K562 (cell line): ENCODE results near the gene DPH7. TPM values are rescaled to one million over a fixed set of nuclear protein-coding genes. Genes with fewer than 3 reads are reported as not detected.
A peak's percentile ranks its signal among the peaks of the same experiment; 100 is the strongest.

Experiments used
- ARHGAP35 ChIP-seq: fragments of 450-650 bp; IDR thresholded peaks from 2 replicates; pipeline ENCODE4 v1.6.1; 2018; ENCODE audit not compliant: partially characterized antibody
- KLF16 ChIP-seq: IDR thresholded peaks from 2 replicates; pipeline ENCODE4 v1.6.1; 2016; ENCODE audit warnings: antibody characterized with exemption
- MEF2A ChIP-seq: IDR thresholded peaks from 2 replicates; pipeline ENCODE4 v1.6.1; 2011; ENCODE audit warnings: low read depth, mild to moderate bottlenecking, low read length, moderate library complexity; ENCODE audit not compliant: control insufficient read depth
- MEF2D ChIP-seq: conservative IDR thresholded peaks from 2 replicates; pipeline ENCODE4 v1.6.1; 2016; ENCODE audit warnings: low read depth, missing genetic modification characterization, missing compliant biosample characterization
- NCOA2 ChIP-seq, 2 experiments: fragments of 450-650 bp; IDR thresholded peaks; 2 replicates each; pipeline ENCODE4 v1.6.1; 2018; ENCODE audit warnings: mild to moderate bottlenecking in 2 of 2, moderate library complexity in 1 of 2; ENCODE audit not compliant: partially characterized antibody in 2 of 2
- NR2C2 ChIP-seq, 2 experiments: fragments of 200-800 bp in 1 of 2; sonication (Bioruptor generic) in 1 of 2; sonication (generic) in 1 of 2; formaldehyde crosslinking in 1 of 2; IDR thresholded peaks; 2 replicates each; pipeline versions ENCODE4 v1.6.1 to v1.8.0; 2016 to 2022; ENCODE audit warnings: mild to moderate bottlenecking in 1 of 2, missing compliant biosample characterization in 1 of 2, missing genetic modification characterization in 1 of 2, missing genetic modification reagents in 1 of 2
- PRPF4 ChIP-seq: fragments of 200-400 bp; formaldehyde crosslinking; IDR thresholded peaks from one replicate; pipeline ENCODE4 v1.6.1; 2017; ENCODE audit warnings: low read length, low read depth, mild to moderate bottlenecking; ENCODE audit not compliant: insufficient read depth, poor library complexity, severe bottlenecking
- RBM17 ChIP-seq: fragments of 200-400 bp; formaldehyde crosslinking; IDR thresholded peaks from 2 replicates; pipeline ENCODE4 v1.6.1; 2017; ENCODE audit warnings: low read depth, mild to moderate bottlenecking, low read length, borderline replicate concordance
- RBM22 ChIP-seq: fragments of 200-400 bp; formaldehyde crosslinking; IDR thresholded peaks from 2 replicates; pipeline ENCODE4 v1.6.1; 2018; ENCODE audit warnings: low read length, low read depth; ENCODE audit not compliant: poor library complexity, severe bottlenecking
- RCOR1 ChIP-seq, 2 experiments: IDR thresholded peaks; 2 replicates each; pipeline ENCODE4 v1.6.1; 2012; ENCODE audit warnings: low read depth in 2 of 2, low read length in 2 of 2, borderline replicate concordance in 1 of 2, improper control_type of control experiment in 1 of 2
- SREBF1 ChIP-seq: fragments of 150-350 bp; IDR thresholded peaks from 2 replicates; pipeline ENCODE4 v1.6.1; 2014; ENCODE audit warnings: antibody characterized with exemption, low read depth, low read length, borderline replicate concordance
- ZBTB33 ChIP-seq: sonication (generic); formaldehyde crosslinking; IDR thresholded peaks from 2 replicates; pipeline ENCODE4 v1.8.1; 2023; ENCODE audit warnings: mild to moderate bottlenecking, missing genetic modification reagents
- ZNF146 ChIP-seq: IDR thresholded peaks from one replicate; pipeline ENCODE4 v1.6.1; 2018; ENCODE audit warnings: missing compliant biosample characterization; ENCODE audit not compliant: unreplicated experiment
- ZNF384 ChIP-seq: IDR thresholded peaks from 2 replicates; pipeline ENCODE4 v1.6.1; 2012; ENCODE audit warnings: low read depth, low read length, improper control_type of control experiment
- polyA plus RNA-seq, 8 experiments: library from polyadenylated mRNA; depleted of rRNA in 4 of 8; stranded (reverse) in 5 of 8; unstranded in 3 of 8; fragments of >200 nt; fragmentation: Nextera tagmentation in 2 of 8; fragmentation: Illumina TruSeq in 1 of 8; extraction: Ambion mirVana in 2 of 8; extraction: Trizol in 1 of 8; gene quantifications; 2 replicates each; pipeline versions ENCODE4 v1.2.1 to v1.2.3, GENCODE V29; 2011 to 2014; ENCODE audit warnings: inconsistent platforms in 1 of 8, missing spikeins in 1 of 8
- total RNA-seq, 7 experiments: library from RNA; depleted of rRNA in 6 of 7; stranded (reverse); fragments of >200 nt in 6 of 7; fragmentation: Illumina TruSeq in 2 of 7; extraction: Trizol in 2 of 7; gene quantifications; 2 replicates each; pipeline versions ENCODE4 v1.2.1 to v1.2.3, GENCODE V29; 2011 to 2021; ENCODE audit warnings: low replicate concordance in 1 of 7
- TF ChIP-seq, protein P1 (sequence below): sonication (generic); formaldehyde crosslinking; IDR thresholded peaks from 2 replicates; pipeline ENCODE4 v1.9.0; 2022; ENCODE audit warnings: mild to moderate bottlenecking, missing genetic modification reagents
- TF ChIP-seq, protein P2 (sequence below): IDR thresholded peaks from 3 replicates; pipeline ENCODE4 v1.6.1; 2011; ENCODE audit warnings: borderline replicate concordance, mild to moderate bottlenecking, moderate library complexity; ENCODE audit not compliant: insufficient read length; ENCODE audit errors: extremely low read depth
- TF ChIP-seq, protein P3 (sequence below): fragments of 250-450 bp; sonication (Bioruptor Pico); IDR thresholded peaks from 2 replicates; pipeline ENCODE4 v1.8.0; 2022; ENCODE audit warnings: moderate library complexity, mild to moderate bottlenecking, inconsistent platforms

DPH7 gene
- total and polyA plus RNA-seq, 9 of the 15 experiments (the other 6 are each of a cell fraction or from before 2014, with no cell fraction given), result 13.9 to 68.6 (median 41.3) TPM

- TF ChIP-seq ZBTB33 (CRISPR knock-in tag) (peak; percentile 89), KLF16 (no peak), RCOR1 (IDR thresholded peaks at IDR 0.05; ENCODE audit: borderline replicate concordance in 1 of 2, low read depth in 2 of 2, low read length in 2 of 2) (peak in 1 of 2 experiments; percentile 43; a peak in 1 of 4 replicates), RBM22 (no peak), SREBF1 (peak; percentile 72), MEF2D (tag) (no peak), NR2C2 (CRISPR knock-in tag; IDR thresholded peaks at IDR 0.05) (peak; percentile 100), NR2C2 (tag; IDR thresholded peaks at IDR 0.05) (peak; percentile 100), NCOA2 (IDR thresholded peaks at IDR 0.05; ENCODE audit: partially characterized antibody in 2 of 2) (no peak), MEF2A (no peak), ZNF384 (no peak; the same call in 1 of the 2 replicates), ZNF146 (CRISPR knock-in tag) (no peak), ARHGAP35 (no peak), RBM17 (no peak), PRPF4 (no peak)
- TF ChIP-seq, protein P1, sequence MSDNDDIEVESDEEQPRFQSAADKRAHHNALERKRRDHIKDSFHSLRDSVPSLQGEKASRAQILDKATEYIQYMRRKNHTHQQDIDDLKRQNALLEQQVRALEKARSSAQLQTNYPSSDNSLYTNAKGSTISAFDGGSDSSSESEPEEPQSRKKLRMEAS (CRISPR knock-in tag), result peak; percentile 66
- TF ChIP-seq, protein P2, sequence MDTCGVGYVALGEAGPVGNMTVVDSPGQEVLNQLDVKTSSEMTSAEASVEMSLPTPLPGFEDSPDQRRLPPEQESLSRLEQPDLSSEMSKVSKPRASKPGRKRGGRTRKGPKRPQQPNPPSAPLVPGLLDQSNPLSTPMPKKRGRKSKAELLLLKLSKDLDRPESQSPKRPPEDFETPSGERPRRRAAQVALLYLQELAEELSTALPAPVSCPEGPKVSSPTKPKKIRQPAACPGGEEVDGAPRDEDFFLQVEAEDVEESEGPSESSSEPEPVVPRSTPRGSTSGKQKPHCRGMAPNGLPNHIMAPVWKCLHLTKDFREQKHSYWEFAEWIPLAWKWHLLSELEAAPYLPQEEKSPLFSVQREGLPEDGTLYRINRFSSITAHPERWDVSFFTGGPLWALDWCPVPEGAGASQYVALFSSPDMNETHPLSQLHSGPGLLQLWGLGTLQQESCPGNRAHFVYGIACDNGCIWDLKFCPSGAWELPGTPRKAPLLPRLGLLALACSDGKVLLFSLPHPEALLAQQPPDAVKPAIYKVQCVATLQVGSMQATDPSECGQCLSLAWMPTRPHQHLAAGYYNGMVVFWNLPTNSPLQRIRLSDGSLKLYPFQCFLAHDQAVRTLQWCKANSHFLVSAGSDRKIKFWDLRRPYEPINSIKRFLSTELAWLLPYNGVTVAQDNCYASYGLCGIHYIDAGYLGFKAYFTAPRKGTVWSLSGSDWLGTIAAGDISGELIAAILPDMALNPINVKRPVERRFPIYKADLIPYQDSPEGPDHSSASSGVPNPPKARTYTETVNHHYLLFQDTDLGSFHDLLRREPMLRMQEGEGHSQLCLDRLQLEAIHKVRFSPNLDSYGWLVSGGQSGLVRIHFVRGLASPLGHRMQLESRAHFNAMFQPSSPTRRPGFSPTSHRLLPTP, result no peak
- TF ChIP-seq, protein P3, sequence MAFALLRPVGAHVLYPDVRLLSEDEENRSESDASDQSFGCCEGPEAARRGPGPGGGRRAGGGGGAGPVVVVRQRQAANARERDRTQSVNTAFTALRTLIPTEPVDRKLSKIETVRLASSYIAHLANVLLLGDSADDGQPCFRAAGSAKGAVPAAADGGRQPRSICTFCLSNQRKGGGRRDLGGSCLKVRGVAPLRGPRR (CRISPR knock-in tag), result no peak
Measured at GRCh38 chr9:137578518-137579258, at the start of gene DPH7 (continued).
